22Rv1 (cell line): ENCODE measurements around the gene PLXNA4.

Experiments
- H3K27ac ChIP-seq: fragments of 450-650 bp; 2 replicates; pipeline ENCODE4 v1.5.1; 2017
- CTCF ChIP-seq: fragments of 450-650 bp; IDR thresholded peaks from 2 replicates; pipeline ENCODE4 v1.5.1; 2017; ENCODE audit warnings: mild to moderate bottlenecking
- ZFX ChIP-seq: fragments of 450-650 bp; IDR thresholded peaks from 2 replicates; pipeline ENCODE4 v1.6.1; 2017; ENCODE audit warnings: antibody characterized with exemption, borderline replicate concordance

Gene PLXNA4

GRCh38 chr7:132220060-132220459, 356.2 kb downstream of the PLXNA4 start:
- TF ChIP-seq CTCF (no peak), ZFX (no peak)
- H3K27ac ChIP-seq, result no peak overlapping the region

- no peak overlapping the region for H3K27ac ChIP-seq
Measured at GRCh38 chr7:132218876-132219275, 357.4 kb downstream of the PLXNA4 start.

DNA sequence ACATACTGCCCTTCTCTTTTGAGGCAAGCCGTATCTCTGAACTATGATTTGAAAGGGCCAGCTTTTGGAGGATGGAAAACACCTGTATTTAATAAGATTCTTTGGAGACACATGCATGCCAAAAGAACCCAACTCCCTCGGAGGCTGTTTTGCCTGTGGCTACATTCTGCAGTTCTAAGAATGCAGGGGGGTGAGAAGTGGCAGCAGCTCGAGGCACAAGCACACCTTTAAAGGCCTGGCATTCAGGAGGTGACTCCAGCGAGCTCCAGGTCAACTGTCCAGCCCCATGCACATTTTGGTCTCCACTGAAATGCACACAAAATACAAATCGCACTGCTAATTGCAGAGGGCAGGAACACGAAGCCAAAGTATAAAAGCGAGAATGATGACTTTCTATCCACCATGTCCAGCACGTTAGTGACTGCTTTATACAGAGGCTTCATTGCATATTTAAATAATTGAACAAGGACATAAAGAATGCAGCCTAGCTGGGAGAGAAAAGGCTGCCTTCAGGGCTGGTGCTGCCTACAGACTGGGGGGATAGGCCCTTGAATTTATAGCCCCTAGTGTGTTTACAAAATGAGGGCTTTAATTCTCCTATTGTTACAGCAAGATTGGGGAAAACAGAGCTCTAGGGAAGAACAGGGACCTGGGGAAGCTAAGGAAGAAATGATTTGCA, 359.3 kb downstream of the PLXNA4 start:
- no peak overlapping the region for H3K27ac ChIP-seq
- no peak for TF ChIP-seq CTCF
- no peak for TF ChIP-seq ZFX

More at GRCh38 chr7:132218876-132219275, 357.4 kb downstream of the PLXNA4 start:
- no peak for TF ChIP-seq CTCF
- TF ChIP-seq ZFX, result no peak

GRCh38 chr7:132214452-132214851, 361.8 kb downstream of the PLXNA4 start:
- TF ChIP-seq CTCF (no peak), ZFX (no peak)
- H3K27ac ChIP-seq, result no peak overlapping the region

GRCh38 chr7:132213583-132213982, 362.7 kb downstream of the PLXNA4 start:
- no peak for TF ChIP-seq CTCF
- no peak for TF ChIP-seq ZFX

GRCh38 chr7:132211971-132212370, 364.3 kb downstream of the PLXNA4 start:
- H3K27ac ChIP-seq, result no peak overlapping the region
- TF ChIP-seq CTCF, result no peak
- TF ChIP-seq ZFX, result no peak

More at GRCh38 chr7:132213583-132213982, 362.7 kb downstream of the PLXNA4 start:
- no peak overlapping the region for H3K27ac ChIP-seq

DNA sequence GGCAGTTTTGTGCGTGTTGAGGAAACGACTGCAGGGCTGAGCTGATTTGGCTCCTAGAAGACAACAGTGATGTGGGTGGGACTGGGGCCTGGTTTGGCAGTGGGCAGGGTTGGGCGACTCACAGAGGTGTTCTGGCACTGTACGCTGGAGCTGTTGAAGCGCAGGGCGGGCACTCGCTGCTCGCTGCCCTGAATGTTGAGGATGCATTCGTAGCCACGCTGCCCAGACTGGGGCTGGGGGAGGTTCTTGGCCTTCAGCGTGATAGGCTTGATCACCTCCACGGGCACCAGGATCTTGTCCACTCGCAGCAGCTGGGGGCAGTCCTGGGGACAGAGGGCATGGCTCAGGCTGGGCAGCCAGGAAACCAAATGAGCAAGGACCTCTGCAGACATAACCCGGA, 365.4 kb downstream of the PLXNA4 start:
- no peak for TF ChIP-seq CTCF
- TF ChIP-seq ZFX, result no peak
- no peak overlapping the region for H3K27ac ChIP-seq
